Common myeloid progenitor, CD34-positive (primary cell): ENCODE measurements around the gene TENM3.

Experiments used
- CTCF ChIA-PET: fragments of 350-600 bp; sonication (Branson Sonifier 250); formaldehyde crosslinking; loops from one replicate; lab custom pipeline; 2021; ENCODE audit warnings: antibody characterized with exemption; lab: Charles Lee
- POLR2A ChIA-PET: fragments of 350-600 bp; sonication (Branson Sonifier 250); formaldehyde crosslinking; loops from one replicate; lab custom pipeline; 2021; ENCODE audit warnings: antibody characterized with exemption; lab: Charles Lee
- DNase-seq, 3 donors: peaks; one replicate each; pipeline versions ENCODE4 v3.0.0 to v3.0.0-alpha.2; 2013
- H3K27ac ChIP-seq, 2 experiments: 1 replicate in 1 of 2; 2 replicates in 1 of 2; pipeline ENCODE4 v1.7.0; 2013; ENCODE audit warnings: inconsistent platforms in 2 of 2, low read length in 2 of 2, mild to moderate bottlenecking in 2 of 2, low read depth in 1 of 2, moderate library complexity in 1 of 2; ENCODE audit not compliant: severe bottlenecking in 2 of 2, insufficient read depth in 1 of 2, poor library complexity in 1 of 2
- H3K27me3 ChIP-seq, 5 experiments: replicated peaks in 2 of 5; 1 replicate in 3 of 5; 2 replicates in 2 of 5; pipeline versions ENCODE4 v1.6.1 to v1.7.0; 2013; ENCODE audit warnings: low read length in 4 of 5, mild to moderate bottlenecking in 2 of 5, moderate library complexity in 2 of 5, inconsistent platforms in 1 of 5; ENCODE audit not compliant: insufficient read depth in 5 of 5, control insufficient read depth in 4 of 5
- H3K36me3 ChIP-seq, 4 experiments: 1 replicate in 2 of 4; 2 replicates in 2 of 4; pipeline versions ENCODE4 v1.6.1 to v1.7.0; 2013; ENCODE audit warnings: low read length in 3 of 4, control low read depth in 1 of 4, mild to moderate bottlenecking in 1 of 4; ENCODE audit not compliant: control insufficient read depth in 4 of 4, insufficient read depth in 4 of 4
- H3K4me1 ChIP-seq, 4 experiments: 1 replicate in 3 of 4; 2 replicates in 1 of 4; pipeline versions ENCODE4 v1.6.1 to v1.7.1; 2013; ENCODE audit warnings: low read length in 3 of 4, mild to moderate bottlenecking in 3 of 4, control low read depth in 1 of 4, inconsistent platforms in 1 of 4, moderate library complexity in 1 of 4; ENCODE audit not compliant: control insufficient read depth in 4 of 4, insufficient read depth in 4 of 4; ENCODE audit errors: control extremely low read depth in 1 of 4
- H3K4me3 ChIP-seq, 7 experiments: 1 replicate in 4 of 7; 2 replicates in 3 of 7; pipeline versions ENCODE4 v1.5.1 to v1.7.0; 2013; ENCODE audit warnings: mild to moderate bottlenecking in 7 of 7, low read length in 6 of 7, moderate library complexity in 6 of 7, inconsistent platforms in 2 of 7, low read depth in 2 of 7, control low read depth in 1 of 7; ENCODE audit not compliant: insufficient read depth in 4 of 7, control insufficient read depth in 1 of 7; ENCODE audit errors: extremely low read depth in 1 of 7
- H3K9me3 ChIP-seq, 5 experiments: 1 replicate in 4 of 5; 2 replicates in 1 of 5; pipeline versions ENCODE4 v1.6.1 to v1.7.1; 2013; ENCODE audit warnings: low read length in 4 of 5, mild to moderate bottlenecking in 2 of 5, inconsistent platforms in 1 of 5, low read depth in 1 of 5, moderate library complexity in 1 of 5; ENCODE audit not compliant: control insufficient read depth in 4 of 5, insufficient read depth in 2 of 5; ENCODE audit errors: control extremely low read depth in 1 of 5
- WGBS: methylation state at CpG from one replicate; pipeline ENCODE4 v1.1.5; 2013; ENCODE audit not compliant: insufficient coverage; 5-methylcytosine and 5-hydroxymethylcytosine counted together

The TENM3 gene

GRCh38 chr4:182493377-182493776 lies 250.2 kb downstream of the TENM3 start:
- peaks cover 0 to 9% (median 4%) of the 10 kb centered on the region in 4 experiments for H3K4me1 ChIP-seq
- H3K9me3 ChIP-seq, result no peaks in the 10 kb centered on the region
- POLR2A ChIA-PET, result no interaction called here
- CTCF ChIA-PET, result no interaction called here
- no peak for DNase-seq
- H3K27ac ChIP-seq, result no peak overlapping the region
- H3K27me3 ChIP-seq, result no peaks in the 10 kb centered on the region
- no peak overlapping the region for H3K4me3 ChIP-seq
- H3K36me3 ChIP-seq, result no peaks in the 10 kb centered on the region
- WGBS, result no CpG with 5 or more reads among the region's 3 CpGs

DNA sequence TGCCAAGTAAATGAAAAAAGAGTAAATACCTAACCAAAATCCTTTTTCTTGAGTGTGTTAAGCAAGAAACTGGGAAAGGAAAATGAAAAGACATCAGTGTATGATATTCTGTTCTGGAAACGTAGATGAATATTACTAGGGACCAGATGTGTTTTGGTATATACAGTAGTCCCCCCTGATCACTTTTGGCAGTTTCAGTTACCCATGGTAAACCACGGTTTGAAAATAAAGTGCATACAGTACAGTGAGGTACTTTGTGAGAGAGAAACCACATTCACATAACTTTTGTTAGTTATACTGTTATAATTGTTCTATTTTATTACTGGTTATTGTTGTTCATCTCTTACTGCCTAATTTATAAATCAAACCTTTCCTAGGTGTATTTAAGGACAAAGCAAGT lies 250.9 kb downstream of the TENM3 start:
- Histone ChIP-seq H3K27ac (no peak overlapping the region), H3K4me3 (no peak overlapping the region), H3K4me1 (peaks cover 0 to 9% (median 4%) of the 10 kb centered on the region in 4 experiments), H3K36me3 (no peaks in the 10 kb centered on the region), H3K9me3 (no peaks in the 10 kb centered on the region), H3K27me3 (no peaks in the 10 kb centered on the region)
- ChIA-PET POLR2A (no interaction called here), CTCF (no interaction called here)
- no peak for DNase-seq
- WGBS, result 90% methylated on average over 1 of the region's 2 CpGs

DNA sequence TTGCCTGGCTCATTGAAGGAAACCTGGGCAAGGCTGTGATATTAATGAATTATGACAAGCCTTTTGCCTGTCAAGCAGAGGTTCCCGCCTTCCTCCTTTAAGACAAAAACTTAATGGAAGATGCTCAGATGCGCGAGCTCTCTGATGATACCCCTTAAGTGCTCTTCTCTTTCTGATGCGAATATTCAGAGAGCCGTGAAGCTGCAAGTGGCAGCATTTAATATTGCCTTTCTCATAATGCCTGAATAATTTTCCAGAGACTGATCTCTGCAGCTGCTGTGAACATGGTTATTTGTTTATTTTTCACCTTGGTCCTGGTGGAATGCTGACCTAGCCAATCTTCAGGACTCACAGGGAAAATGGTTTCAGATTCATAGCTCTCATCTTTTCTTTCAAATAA lies 251.8 kb downstream of the TENM3 start:
- no peaks in the 10 kb centered on the region for H3K36me3 ChIP-seq
- H3K9me3 ChIP-seq, result no peaks in the 10 kb centered on the region
- no peak overlapping the region for H3K4me3 ChIP-seq
- peaks cover 0 to 9% (median 4%) of the 10 kb centered on the region in 4 experiments for H3K4me1 ChIP-seq
- no peak overlapping the region for H3K27ac ChIP-seq
- 90% methylated on average over 4 of the region's 5 CpGs for WGBS
- CTCF ChIA-PET, result no interaction called here
- POLR2A ChIA-PET, result no interaction called here
- no peak for DNase-seq
- no peaks in the 10 kb centered on the region for H3K27me3 ChIP-seq

- Histone ChIP-seq H3K27me3 (no peaks in the 10 kb centered on the region), H3K4me3 (no peak overlapping the region), H3K4me1 (peaks cover 0 to 9% (median 4%) of the 10 kb centered on the region in 4 experiments), H3K9me3 (no peaks in the 10 kb centered on the region), H3K36me3 (no peaks in the 10 kb centered on the region), H3K27ac (no peak overlapping the region)
- ChIA-PET CTCF (no interaction called here), POLR2A (no interaction called here)
- WGBS, result 94% methylated on average over 3 of the region's 6 CpGs
- no peak for DNase-seq
Observed at GRCh38 chr4:182495645-182496385, 252.6 kb downstream of the TENM3 start.

DNA sequence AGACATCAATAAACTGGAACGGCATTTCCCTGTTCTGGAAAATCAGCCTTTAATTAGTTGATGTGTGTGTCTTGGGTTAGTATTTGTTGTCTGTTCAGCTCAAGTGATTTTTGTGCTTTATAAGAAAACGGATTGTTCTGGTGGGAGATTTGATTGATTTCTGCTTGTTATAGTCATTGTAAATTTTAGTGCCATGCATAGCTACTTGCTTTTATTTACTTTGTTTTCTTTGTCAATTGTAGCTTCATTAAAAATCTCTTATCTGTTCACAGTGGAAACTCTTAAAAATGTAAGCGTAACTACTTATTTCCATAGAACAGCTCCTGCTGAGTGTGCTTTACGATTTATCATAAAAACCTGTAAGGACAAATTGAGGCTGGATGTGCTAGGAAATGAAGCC lies 253.2 kb downstream of the TENM3 start:
- DNase-seq, result no peak
- H3K27ac ChIP-seq, result no peak overlapping the region
- H3K9me3 ChIP-seq, result no peaks in the 10 kb centered on the region
- peaks cover 0 to 9% (median 4%) of the 10 kb centered on the region in 4 experiments for H3K4me1 ChIP-seq
- POLR2A ChIA-PET, result no interaction called here
- 90% methylated on average over 2 of the region's 4 CpGs for WGBS
- CTCF ChIA-PET, result interaction anchor here (1.2 kb wide), 1 partner anchor 10 kb away, joined by 3 read pairs; no protein-coding TSS in a partner anchor
- H3K4me3 ChIP-seq, result no peak overlapping the region
- H3K27me3 ChIP-seq, result no peaks in the 10 kb centered on the region
- no peaks in the 10 kb centered on the region for H3K36me3 ChIP-seq

- no CpG with 5 or more reads among the region's 5 CpGs for WGBS
- Histone ChIP-seq H3K27me3 (peaks cover 0 to 2% (median 0%) of the 10 kb centered on the region in 5 experiments), H3K27ac (no peak overlapping the region), H3K9me3 (no peaks in the 10 kb centered on the region), H3K4me3 (no peak overlapping the region), H3K4me1 (no peaks in the 10 kb centered on the region), H3K36me3 (no peaks in the 10 kb centered on the region)
- DNase-seq, result no peak
- CTCF ChIA-PET, result no interaction called here
- POLR2A ChIA-PET, result no interaction called here
Observed at GRCh38 chr4:182502064-182502463, 258.9 kb downstream of the TENM3 start.

DNA sequence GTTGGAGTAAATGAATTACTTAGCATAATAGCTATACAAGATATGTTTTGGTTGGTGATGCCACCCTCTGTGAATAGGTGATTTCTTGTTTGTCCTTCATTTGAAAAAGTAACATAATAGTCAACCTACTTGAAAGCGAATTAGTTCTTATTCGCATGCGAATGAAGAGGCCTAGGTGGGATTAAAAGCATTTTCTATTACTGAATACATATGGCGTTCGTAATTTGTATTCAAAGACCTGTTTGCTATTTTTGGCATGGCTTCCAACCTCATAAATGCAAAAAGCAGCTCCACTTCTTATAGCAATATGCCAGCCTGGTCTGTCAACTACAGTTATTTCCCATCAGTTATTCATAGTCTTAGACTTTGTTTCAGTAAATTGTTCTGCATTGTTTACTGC lies 261.3 kb downstream of the TENM3 start:
- POLR2A ChIA-PET, result no interaction called here

More for the DNA sequence above, 261.3 kb downstream of the TENM3 start:
- no peak overlapping the region for H3K27ac ChIP-seq
- peaks cover 0 to 2% (median 0%) of the 10 kb centered on the region in 5 experiments for H3K27me3 ChIP-seq
- WGBS, result 100% methylated on average over 5 of the region's 5 CpGs
- DNase-seq, result no peak
- no peak overlapping the region for H3K4me3 ChIP-seq
- no peaks in the 10 kb centered on the region for H3K9me3 ChIP-seq
- CTCF ChIA-PET, result no interaction called here
- no peaks in the 10 kb centered on the region for H3K36me3 ChIP-seq
- H3K4me1 ChIP-seq, result no peaks in the 10 kb centered on the region
